Activated T-helper 1 cell treated with anti-CD3 and anti-CD28 coated beads, Interleukin-12 subunit alpha, Interleukin-12 subunit beta, Interleukin-2, Interleukin-4 antibody, amounts not matched to agents 30 ng/mL and 10 ng/mL and 1 ng/mL, durations not matched to agents 14 hours and 24 hours and 36 hours (primary cell): Measurements from ENCODE around the gene ABCD4. TPM values are rescaled to one million over a fixed set of nuclear protein-coding genes. Genes with fewer than 3 reads are reported as not detected.

Experiments
- DNase-seq: peaks from one replicate; pipeline ENCODE4 v3.0.0; 2021; ENCODE audit warnings: low spot score
- H3K27ac Mint-ChIP-seq: one replicate; pipeline ENCODE4 v1.8.0; 2021; ENCODE audit warnings: mild to moderate bottlenecking, mixed read lengths
- H3K27me3 Mint-ChIP-seq: one replicate; pipeline ENCODE4 v1.8.0; 2022; ENCODE audit warnings: mild to moderate bottlenecking, moderate library complexity, mixed read lengths; ENCODE audit not compliant: insufficient read depth
- H3K36me3 Mint-ChIP-seq: one replicate; pipeline ENCODE4 v1.8.0; 2021; ENCODE audit warnings: low read depth, mixed read lengths
- H3K4me1 Mint-ChIP-seq: one replicate; pipeline ENCODE4 v1.8.0; 2021; ENCODE audit warnings: low read depth, mixed read lengths
- H3K4me3 Mint-ChIP-seq: one replicate; pipeline ENCODE4 v1.8.0; 2021; ENCODE audit warnings: mild to moderate bottlenecking, moderate library complexity, mixed read lengths
- H3K9me3 Mint-ChIP-seq: one replicate; pipeline ENCODE4 v1.8.0; 2021; ENCODE audit warnings: mixed read lengths
- intact Hi-C: fragments of 100-400 bp; cut with micrococcal nuclease; formaldehyde crosslinking; loops from one replicate; pipeline ENCODE4 v1.15.1; 2024
- total RNA-seq: library from RNA; stranded (reverse); gene quantifications from 2 replicates; pipeline ENCODE4 v1.2.3, GENCODE V29; 2022

The ABCD4 gene
- total RNA-seq, 1 donor from 2014 or later: 38.8 TPM

DNA sequence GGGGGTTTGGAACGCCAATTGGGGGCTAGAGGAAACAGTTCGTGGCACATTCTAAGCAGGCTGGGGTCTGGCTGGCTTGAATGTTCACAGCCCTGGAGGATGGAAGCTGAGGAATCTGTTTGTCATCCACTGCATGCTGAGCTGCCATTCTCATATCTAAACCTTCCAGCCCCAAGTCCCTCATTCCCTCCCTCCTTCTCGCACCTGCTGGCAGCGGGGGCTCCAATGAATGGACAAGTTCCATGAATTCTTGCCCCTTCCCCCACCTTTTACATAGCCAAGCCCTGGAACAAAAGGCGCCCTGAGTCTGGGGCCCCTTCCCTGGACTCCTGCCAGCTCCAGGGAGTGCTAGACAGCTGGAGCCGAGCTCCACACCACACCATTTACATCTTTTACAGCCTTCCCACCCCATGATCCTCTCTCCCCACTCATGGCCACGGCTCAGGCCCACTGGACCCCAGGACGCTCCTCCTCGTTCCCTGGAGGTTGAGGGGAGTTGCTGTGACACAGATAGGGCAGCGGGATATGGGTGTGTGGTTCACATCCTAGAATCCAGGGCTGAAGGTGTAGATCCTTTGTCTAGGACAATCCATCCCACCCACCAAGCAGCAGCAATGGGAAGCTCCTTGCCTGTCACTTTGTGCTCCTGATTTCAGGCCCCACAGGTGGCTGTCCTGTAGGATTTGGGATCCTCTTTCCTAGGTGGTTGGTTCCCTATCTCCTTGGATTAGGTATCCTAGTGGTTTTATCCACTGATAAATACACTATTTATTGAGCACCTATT lies 23.8 kb upstream of the ABCD4 start:
- H3K36me3 Mint-ChIP-seq: no peaks in the 10 kb centered on the region
- no peak for DNase-seq
- H3K27ac Mint-ChIP-seq: no peak overlapping the region
- no peaks in the 10 kb centered on the region for H3K9me3 Mint-ChIP-seq
- no peak overlapping the region for H3K4me3 Mint-ChIP-seq
- peaks cover 4% of the 10 kb centered on the region for H3K27me3 Mint-ChIP-seq
- intact Hi-C loops: no loop called here
- no peaks in the 10 kb centered on the region for H3K4me1 Mint-ChIP-seq

DNA sequence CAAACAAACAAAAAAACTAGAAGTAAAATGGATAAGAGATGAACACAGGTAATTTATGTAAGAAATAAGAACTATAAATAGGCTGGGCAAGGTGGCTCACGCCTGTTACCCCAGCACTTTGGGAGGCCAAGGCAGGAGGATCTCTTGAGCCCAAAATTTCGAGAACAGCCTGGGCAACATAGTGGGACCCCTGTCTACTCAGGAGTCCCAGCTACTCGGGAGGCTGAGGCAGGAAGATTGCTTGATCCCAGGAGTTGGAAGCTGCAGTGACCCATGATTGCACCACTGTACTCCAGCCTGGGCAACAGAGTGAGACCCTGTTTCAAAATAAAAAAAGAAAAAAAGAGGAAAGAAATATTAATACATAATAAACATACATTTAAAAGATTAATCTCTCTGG lies 22.7 kb upstream of the ABCD4 start:
- no peak overlapping the region for H3K4me3 Mint-ChIP-seq
- H3K4me1 Mint-ChIP-seq: no peaks in the 10 kb centered on the region
- no peaks in the 10 kb centered on the region for H3K9me3 Mint-ChIP-seq
- no peak overlapping the region for H3K27ac Mint-ChIP-seq
- intact Hi-C loops: no loop called here
- peaks cover 7% of the 10 kb centered on the region for H3K27me3 Mint-ChIP-seq
- H3K36me3 Mint-ChIP-seq: no peaks in the 10 kb centered on the region
- DNase-seq: no peak

DNA sequence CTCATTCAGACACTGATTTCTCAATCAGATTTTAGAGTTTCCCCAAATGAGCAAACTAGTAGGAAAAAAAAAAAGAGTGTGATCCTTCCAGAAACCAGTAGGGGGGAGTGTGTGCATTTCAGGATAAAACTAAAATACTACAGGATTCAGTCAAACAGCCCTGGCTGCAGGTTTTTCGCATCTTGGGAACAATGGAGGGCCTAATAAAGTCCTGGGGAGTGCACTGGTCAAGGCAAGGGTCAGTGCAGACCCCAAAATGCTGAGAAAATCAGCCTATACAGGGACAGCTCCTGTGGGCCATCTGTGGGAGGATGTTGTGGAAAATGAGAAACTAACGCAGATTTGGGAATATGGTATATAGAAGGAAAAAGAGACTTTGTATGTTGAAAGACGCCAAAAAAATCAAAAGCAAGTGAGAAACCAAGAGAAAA lies 22.2 kb upstream of the ABCD4 start:
- H3K4me3 Mint-ChIP-seq: no peak overlapping the region
- H3K4me1 Mint-ChIP-seq: no peaks in the 10 kb centered on the region
- intact Hi-C loops: no loop called here
- no peaks in the 10 kb centered on the region for H3K36me3 Mint-ChIP-seq
- no peak overlapping the region for H3K27ac Mint-ChIP-seq
- peaks cover 7% of the 10 kb centered on the region for H3K27me3 Mint-ChIP-seq
- no peak for DNase-seq
- no peaks in the 10 kb centered on the region for H3K9me3 Mint-ChIP-seq

DNA sequence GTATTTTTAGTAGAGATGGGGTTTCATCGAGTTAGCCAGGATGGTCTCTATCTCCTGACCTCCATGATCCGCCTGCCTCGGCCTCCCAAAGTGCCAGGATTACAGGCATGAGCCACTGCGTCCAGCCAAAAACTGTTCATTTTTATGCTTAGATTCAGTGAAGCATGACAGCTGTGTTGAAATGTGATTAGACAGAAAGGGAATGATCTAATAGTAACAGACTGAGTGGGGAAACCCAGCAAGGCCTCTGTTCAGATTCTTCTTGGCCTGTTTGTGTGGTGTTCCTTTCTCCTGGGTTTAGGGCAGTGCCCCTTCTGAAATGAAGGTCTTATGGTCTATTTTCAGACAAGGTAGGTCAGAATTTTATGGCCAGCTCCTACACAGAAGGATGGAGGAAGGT lies 11.8 kb upstream of the ABCD4 start:
- intact Hi-C loops: no loop called here
- no peak overlapping the region for H3K4me3 Mint-ChIP-seq
- H3K27ac Mint-ChIP-seq: no peak overlapping the region
- no peaks in the 10 kb centered on the region for H3K36me3 Mint-ChIP-seq
- no peaks in the 10 kb centered on the region for H3K9me3 Mint-ChIP-seq
- H3K27me3 Mint-ChIP-seq: no peaks in the 10 kb centered on the region
- no peak for DNase-seq
- H3K4me1 Mint-ChIP-seq: no peaks in the 10 kb centered on the region

GRCh38 chr14:74313601-74314000 lies 10.9 kb upstream of the ABCD4 start:
- no peaks in the 10 kb centered on the region for H3K9me3 Mint-ChIP-seq

GRCh38 chr14:74312161-74312560 lies 9.4 kb upstream of the ABCD4 start:
- Mint-ChIP-seq H3K36me3 (no peaks in the 10 kb centered on the region), H3K27ac (no peak overlapping the region), H3K4me3 (no peak overlapping the region), H3K27me3 (peaks cover 3% of the 10 kb centered on the region), H3K9me3 (no peaks in the 10 kb centered on the region), H3K4me1 (no peaks in the 10 kb centered on the region)
- intact Hi-C loops: no loop called here
- DNase-seq: no peak

More at GRCh38 chr14:74313601-74314000, 10.9 kb upstream of the ABCD4 start:
- Mint-ChIP-seq H3K27ac (no peak overlapping the region), H3K4me1 (no peaks in the 10 kb centered on the region), H3K27me3 (peaks cover 3% of the 10 kb centered on the region), H3K36me3 (no peaks in the 10 kb centered on the region), H3K4me3 (no peak overlapping the region)
- no peak for DNase-seq
- intact Hi-C loops: no loop called here

DNA sequence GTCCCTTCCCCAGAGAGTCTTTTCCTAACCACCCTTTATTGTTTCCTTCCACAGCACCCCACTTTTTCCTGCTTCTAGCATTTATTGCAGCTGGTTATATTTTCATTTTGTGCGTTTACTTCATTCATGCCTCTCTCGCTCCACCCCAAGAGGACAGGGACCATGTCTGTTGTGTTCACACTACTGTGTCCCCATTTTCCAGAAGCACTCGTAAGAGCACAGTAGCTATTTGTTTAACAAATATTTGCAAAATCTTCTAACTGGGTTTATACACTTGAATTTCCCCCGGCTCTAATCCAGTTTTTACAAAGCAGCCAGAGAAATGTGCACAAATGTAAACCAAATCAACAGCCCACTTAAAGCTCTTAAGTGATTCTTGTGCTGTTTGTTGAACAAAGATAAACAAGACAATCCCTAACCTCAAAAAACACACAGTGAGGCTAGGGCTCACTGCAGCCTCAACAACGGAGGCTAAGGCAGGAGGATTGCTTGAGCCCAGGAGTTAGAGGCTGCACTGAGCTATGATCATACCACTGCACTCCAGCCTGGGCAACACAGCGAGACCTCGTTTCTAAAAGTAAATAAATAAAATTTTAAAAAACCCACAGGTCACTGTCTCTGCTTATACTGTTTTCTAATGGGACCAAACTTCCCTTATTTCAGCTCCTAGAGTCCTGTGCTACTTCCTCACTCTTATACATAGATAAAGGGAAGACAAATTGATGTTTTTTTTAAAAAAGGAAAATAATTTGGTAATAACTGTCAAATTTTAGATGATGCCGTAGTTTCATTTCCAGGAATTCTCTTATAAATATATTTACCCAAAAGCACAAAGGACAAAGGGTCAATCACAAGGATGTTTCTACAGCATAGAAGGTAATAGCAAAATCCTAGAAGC lies 6.6 kb upstream of the ABCD4 start:
- no peak for DNase-seq
- no peak overlapping the region for H3K27ac Mint-ChIP-seq
- no peak overlapping the region for H3K4me3 Mint-ChIP-seq
- no peaks in the 10 kb centered on the region for H3K9me3 Mint-ChIP-seq
- intact Hi-C loops: no loop called here
- H3K27me3 Mint-ChIP-seq: peaks cover 3% of the 10 kb centered on the region
- no peaks in the 10 kb centered on the region for H3K4me1 Mint-ChIP-seq
- H3K36me3 Mint-ChIP-seq: no peaks in the 10 kb centered on the region

DNA sequence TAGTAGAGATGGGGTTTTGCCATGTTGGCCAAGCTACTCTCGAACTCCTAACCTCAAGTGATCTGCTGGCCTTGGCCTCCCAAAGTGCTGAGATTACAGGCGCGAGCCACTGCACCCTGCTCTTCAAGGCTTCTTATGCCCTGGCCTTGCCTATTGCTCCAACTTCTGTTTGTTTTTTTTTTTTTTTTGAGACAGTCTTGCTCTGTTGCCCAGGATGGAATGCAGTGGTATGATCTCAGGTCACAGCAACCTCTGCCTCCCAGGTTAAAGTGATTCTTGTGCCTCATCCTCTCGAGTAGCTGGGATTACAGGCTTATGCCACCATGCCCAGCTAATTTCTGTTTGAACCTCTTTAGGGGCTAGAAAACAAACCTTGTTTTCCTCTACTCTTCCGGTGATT lies 6.0 kb upstream of the ABCD4 start:
- Mint-ChIP-seq H3K27me3 (peaks cover 3% of the 10 kb centered on the region), H3K27ac (no peak overlapping the region), H3K4me3 (no peak overlapping the region), H3K4me1 (no peaks in the 10 kb centered on the region), H3K9me3 (no peaks in the 10 kb centered on the region), H3K36me3 (no peaks in the 10 kb centered on the region)
- DNase-seq: no peak
- intact Hi-C loops: no loop called here

DNA sequence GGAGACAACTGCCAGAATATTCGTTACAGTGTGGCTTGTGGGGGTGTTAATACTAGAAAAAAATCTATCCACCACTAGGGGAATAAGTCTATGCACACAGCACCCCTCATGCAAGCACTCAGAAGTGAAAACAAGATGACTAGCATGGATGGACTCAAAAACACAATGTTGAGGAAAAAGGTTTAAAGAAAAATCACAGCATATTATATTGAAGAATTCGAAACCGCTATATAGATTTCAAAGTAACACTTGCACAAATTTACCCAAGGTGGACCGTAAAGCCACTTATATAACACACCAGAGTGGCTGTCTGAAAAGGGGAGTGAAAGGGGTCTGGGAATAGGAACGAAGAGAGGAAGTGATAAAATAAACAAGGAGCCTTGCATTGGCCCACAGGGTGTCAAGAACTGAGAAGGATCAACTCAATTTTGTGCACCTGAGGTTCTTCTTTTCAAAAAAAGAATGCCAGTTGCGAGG lies 544 bp downstream of the ABCD4 start:
- H3K36me3 Mint-ChIP-seq: peaks cover 12% of the 10 kb centered on the region
- H3K4me1 Mint-ChIP-seq: peaks cover 22% of the 10 kb centered on the region
- peak overlapping the region; percentile 86 for H3K27ac Mint-ChIP-seq
- no peak for DNase-seq
- H3K4me3 Mint-ChIP-seq: peak overlapping the region; percentile 99
- H3K27me3 Mint-ChIP-seq: no peaks in the 10 kb centered on the region
- no peaks in the 10 kb centered on the region for H3K9me3 Mint-ChIP-seq
- intact Hi-C loops: loop anchor here (2.0 to 5.0 kb wide), 4 partner anchors 191 to 580 kb away; partner anchors contain the start of genes ALDH6A1, DLST, ISCA2 and LIN52

DNA sequence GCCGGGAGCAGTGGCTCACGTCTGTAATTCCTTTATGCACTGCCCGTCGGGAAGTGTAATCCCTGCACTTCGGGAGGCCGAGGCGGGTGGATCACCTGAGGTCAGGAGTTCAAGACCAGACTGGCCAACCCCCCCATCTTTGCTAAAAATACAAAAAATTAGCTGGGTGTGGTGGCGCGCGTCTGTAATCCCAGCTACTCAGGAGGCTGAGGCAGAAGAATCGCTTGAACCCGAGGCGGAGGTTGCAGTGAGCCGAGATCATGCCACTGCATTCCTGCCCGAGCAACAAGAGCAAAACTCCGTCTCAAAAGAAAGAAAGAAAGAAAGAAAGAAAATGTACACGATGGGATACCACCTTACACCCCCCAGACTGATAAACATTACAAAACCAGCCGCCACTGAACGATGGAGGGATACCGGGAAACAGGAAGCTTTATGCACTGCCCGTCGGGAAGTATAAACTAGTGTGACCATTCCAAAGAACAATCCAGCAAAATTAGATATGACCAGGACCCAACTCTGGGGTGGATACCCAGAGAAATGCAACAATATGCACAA lies 1.1 kb downstream of the ABCD4 start:
- intact Hi-C loops: loop anchor here (2.0 to 5.0 kb wide), 4 partner anchors 191 to 581 kb away; partner anchors contain the start of genes ALDH6A1, DLST, ISCA2 and LIN52
- DNase-seq: no peak
- Mint-ChIP-seq H3K36me3 (peaks cover 14% of the 10 kb centered on the region), H3K9me3 (no peaks in the 10 kb centered on the region), H3K4me3 (peak overlapping the region; percentile 99), H3K27me3 (no peaks in the 10 kb centered on the region), H3K4me1 (peaks cover 22% of the 10 kb centered on the region), H3K27ac (no peak overlapping the region)

DNA sequence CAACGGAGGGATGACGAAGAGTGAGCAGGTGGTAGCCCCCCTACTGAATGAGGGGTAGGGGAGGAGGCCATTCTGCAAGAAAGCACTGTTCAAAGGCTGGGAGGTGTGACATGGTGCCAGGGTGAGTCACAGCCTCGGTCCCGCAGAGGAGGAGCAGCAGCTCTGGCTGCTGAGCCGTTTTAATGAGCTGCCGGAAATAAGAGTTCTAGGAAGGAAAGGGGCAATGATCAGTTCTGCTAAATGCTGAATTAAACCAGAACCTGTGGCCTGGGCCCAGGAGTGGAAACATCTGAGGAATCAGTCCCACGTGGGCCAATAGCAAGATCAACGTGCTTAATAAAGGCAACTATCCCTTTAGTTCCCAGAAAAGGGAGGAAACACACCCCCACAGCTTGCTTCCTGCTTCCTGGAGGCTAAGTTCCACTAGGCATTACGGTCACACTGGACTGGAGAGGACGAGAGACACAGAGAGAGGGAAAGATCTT lies 3.6 kb downstream of the ABCD4 start:
- Mint-ChIP-seq H3K4me1 (peaks cover 22% of the 10 kb centered on the region), H3K27ac (peak overlapping the region; percentile 10), H3K9me3 (no peaks in the 10 kb centered on the region), H3K27me3 (no peaks in the 10 kb centered on the region), H3K4me3 (no peak overlapping the region), H3K36me3 (peaks cover 19% of the 10 kb centered on the region)
- DNase-seq: no peak
- intact Hi-C loops: no loop called here

GRCh38 chr14:74297986-74298385 lies 4.7 kb downstream of the ABCD4 start:
- peaks cover 19% of the 10 kb centered on the region for H3K36me3 Mint-ChIP-seq
- intact Hi-C loops: no loop called here
- no peak overlapping the region for H3K4me3 Mint-ChIP-seq
- H3K4me1 Mint-ChIP-seq: peaks cover 16% of the 10 kb centered on the region
- no peaks in the 10 kb centered on the region for H3K27me3 Mint-ChIP-seq
- H3K27ac Mint-ChIP-seq: no peak overlapping the region
- DNase-seq: no peak
- H3K9me3 Mint-ChIP-seq: no peaks in the 10 kb centered on the region
